Adipocyte (in vitro differentiated cells): ENCODE measurements around the gene LGR6.

Experiments used
- DNase-seq: peaks from one replicate; pipeline ENCODE4 v3.0.0-alpha.2; 2015; ENCODE audit warnings: low read depth
- H3K27me3 ChIP-seq: replicated peaks from 2 replicates; pipeline ENCODE4 v1.7.0; 2013; ENCODE audit warnings: mild to moderate bottlenecking, low read length, moderate library complexity; ENCODE audit not compliant: control insufficient read depth, insufficient read depth
- H3K36me3 ChIP-seq: 2 replicates; pipeline ENCODE4 v1.7.0; 2013; ENCODE audit warnings: low read length, mild to moderate bottlenecking, moderate library complexity; ENCODE audit not compliant: control insufficient read depth, insufficient read depth, severe bottlenecking
- H3K4me1 ChIP-seq: 2 replicates; pipeline ENCODE4 v1.7.0; 2013; ENCODE audit warnings: mild to moderate bottlenecking, low read length, moderate library complexity; ENCODE audit not compliant: control insufficient read depth, insufficient read depth
- H3K4me3 ChIP-seq: 2 replicates; pipeline ENCODE4 v1.7.0; 2013; ENCODE audit warnings: mild to moderate bottlenecking, low read length, moderate library complexity
- H3K9ac ChIP-seq: 2 replicates; pipeline ENCODE4 v1.7.0; 2013; ENCODE audit warnings: mild to moderate bottlenecking, low read length, moderate library complexity
- H3K9me3 ChIP-seq: 2 replicates; pipeline ENCODE4 v1.7.0; 2013; ENCODE audit warnings: mild to moderate bottlenecking, low read length, moderate library complexity; ENCODE audit not compliant: control insufficient read depth

LGR6 gene

DNA sequence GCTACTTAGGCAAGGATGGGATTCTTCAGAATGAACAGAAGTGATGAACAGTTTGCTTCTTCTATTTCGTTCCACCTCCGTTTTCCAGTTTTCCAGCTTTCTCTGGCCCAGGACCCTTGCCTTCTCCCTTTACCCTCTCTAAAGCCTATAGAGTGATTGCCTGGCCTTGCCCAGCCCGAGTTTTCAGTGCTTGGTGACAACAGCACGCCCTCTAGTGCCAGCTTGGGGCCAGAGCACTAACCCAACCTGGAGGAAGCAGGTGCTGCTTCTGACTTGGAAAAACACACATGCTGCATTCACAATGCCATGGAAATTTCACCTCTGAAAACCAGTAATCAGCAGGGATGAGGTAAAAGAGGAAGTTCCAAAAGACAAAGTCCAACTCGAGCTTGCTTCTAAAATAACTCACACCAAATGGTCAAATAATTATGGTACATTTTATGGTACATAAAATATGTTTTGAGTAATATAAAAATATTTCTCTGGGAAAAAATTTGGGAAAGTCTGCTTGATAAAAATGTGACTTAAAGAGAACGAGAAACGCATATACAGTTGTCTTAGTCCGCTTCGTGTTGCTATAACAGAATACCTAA, 122.1 kb downstream of the LGR6 start:
- no peaks in the 10 kb centered on the region for H3K4me1 ChIP-seq
- peak; percentile 89 for DNase-seq
- H3K9ac ChIP-seq: no peak overlapping the region
- H3K27me3 ChIP-seq: peaks cover 85% of the 10 kb centered on the region
- no peak overlapping the region for H3K4me3 ChIP-seq
- no peaks in the 10 kb centered on the region for H3K9me3 ChIP-seq
- no peaks in the 10 kb centered on the region for H3K36me3 ChIP-seq

DNA sequence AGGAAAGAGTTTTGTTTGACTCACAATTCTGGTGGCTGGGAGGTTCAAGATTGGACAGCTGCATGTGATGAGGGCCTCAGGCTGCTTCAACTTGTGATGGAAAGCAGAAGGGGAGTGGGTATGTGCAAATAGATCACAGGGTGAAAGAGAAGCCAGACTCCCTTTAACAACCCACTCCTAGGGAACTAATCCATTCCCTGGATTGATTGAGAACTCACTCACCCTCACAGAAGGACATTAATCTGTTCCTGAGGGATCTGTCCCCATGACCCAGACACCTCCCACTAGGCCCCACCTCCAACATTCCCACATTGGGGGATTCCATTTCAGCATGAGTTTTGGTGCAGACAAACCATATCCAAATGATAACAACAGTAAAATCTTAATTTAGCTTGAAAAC, 122.6 kb downstream of the LGR6 start:
- no peak for DNase-seq
- Histone ChIP-seq H3K27me3 (peaks cover 87% of the 10 kb centered on the region), H3K4me3 (no peak overlapping the region), H3K9ac (no peak overlapping the region), H3K9me3 (no peaks in the 10 kb centered on the region), H3K36me3 (no peaks in the 10 kb centered on the region), H3K4me1 (no peaks in the 10 kb centered on the region)

DNA sequence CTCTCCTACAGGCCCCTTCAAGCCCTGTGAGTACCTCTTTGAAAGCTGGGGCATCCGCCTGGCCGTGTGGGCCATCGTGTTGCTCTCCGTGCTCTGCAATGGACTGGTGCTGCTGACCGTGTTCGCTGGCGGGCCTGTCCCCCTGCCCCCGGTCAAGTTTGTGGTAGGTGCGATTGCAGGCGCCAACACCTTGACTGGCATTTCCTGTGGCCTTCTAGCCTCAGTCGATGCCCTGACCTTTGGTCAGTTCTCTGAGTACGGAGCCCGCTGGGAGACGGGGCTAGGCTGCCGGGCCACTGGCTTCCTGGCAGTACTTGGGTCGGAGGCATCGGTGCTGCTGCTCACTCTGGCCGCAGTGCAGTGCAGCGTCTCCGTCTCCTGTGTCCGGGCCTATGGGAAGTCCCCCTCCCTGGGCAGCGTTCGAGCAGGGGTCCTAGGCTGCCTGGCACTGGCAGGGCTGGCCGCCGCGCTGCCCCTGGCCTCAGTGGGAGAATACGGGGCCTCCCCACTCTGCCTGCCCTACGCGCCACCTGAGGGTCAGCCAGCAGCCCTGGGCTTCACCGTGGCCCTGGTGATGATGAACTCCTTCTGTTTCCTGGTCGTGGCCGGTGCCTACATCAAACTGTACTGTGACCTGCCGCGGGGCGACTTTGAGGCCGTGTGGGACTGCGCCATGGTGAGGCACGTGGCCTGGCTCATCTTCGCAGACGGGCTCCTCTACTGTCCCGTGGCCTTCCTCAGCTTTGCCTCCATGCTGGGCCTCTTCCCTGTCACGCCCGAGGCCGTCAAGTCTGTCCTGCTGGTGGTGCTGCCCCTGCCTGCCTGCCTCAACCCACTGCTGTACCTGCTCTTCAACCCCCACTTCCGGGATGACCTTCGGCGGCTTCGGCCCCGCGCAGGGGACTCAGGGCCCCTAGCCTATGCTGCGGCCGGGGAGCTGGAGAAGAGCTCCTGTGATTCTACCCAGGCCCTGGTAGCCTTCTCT, 124.6 kb downstream of the LGR6 start:
- no peaks in the 10 kb centered on the region for H3K4me1 ChIP-seq
- no peaks in the 10 kb centered on the region for H3K36me3 ChIP-seq
- H3K9ac ChIP-seq: no peak overlapping the region
- H3K4me3 ChIP-seq: no peak overlapping the region
- H3K27me3 ChIP-seq: peaks cover 81% of the 10 kb centered on the region
- H3K9me3 ChIP-seq: no peaks in the 10 kb centered on the region
- DNase-seq: no peak

DNA sequence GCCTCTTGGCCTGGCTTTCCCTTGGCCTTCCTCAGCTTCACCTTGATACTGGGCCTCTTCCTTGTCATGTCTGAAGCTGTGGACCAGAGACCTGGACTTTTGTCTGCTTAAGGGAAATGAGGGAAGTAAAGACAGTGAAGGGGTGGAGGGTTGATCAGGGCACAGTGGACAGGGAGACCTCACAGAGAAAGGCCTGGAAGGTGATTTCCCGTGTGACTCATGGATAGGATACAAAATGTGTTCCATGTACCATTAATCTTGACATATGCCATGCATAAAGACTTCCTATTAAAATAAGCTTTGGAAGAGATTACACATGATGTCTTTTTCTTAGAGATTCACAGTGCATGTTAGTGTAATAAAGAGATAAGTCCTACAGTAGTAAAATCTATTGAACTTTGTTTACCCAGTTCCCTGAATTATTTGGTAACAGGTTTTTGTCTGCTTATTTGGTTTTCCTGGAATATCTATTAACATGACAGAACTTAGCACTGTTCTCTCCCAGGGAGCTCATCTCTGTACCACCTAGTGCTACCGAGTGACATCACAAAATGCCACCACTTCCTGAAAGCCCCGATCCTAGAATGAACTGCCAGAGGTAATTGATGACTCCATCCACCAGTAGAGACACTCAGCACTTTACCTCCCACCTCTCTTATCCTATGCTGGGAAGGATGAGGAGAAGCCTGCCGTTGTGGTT, 125.9 kb downstream of the LGR6 start:
- Histone ChIP-seq H3K9me3 (no peaks in the 10 kb centered on the region), H3K27me3 (peaks cover 68% of the 10 kb centered on the region), H3K36me3 (no peaks in the 10 kb centered on the region), H3K4me1 (no peaks in the 10 kb centered on the region), H3K4me3 (no peak overlapping the region), H3K9ac (no peak overlapping the region)
- DNase-seq: no peak

DNA sequence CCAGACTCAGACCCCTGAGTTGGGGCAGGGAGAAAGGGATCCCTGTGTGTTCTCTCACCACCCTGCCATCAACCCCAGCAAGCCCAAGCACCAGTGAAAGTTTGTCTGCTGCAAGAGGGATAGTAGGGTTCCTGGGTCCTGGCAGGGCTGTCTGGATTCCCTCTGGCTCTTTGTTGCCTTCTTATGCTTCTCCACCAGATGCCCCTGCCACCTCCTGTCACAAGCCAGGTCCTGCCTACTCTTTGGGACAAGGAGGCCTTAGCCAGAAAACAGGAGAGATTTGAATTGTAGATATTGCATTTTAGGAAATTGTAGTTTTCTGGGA, 126.4 kb downstream of the LGR6 start:
- Histone ChIP-seq H3K4me3 (no peak overlapping the region), H3K4me1 (no peaks in the 10 kb centered on the region), H3K27me3 (peaks cover 62% of the 10 kb centered on the region), H3K36me3 (no peaks in the 10 kb centered on the region), H3K9me3 (no peaks in the 10 kb centered on the region), H3K9ac (no peak overlapping the region)
- no peak for DNase-seq

DNA sequence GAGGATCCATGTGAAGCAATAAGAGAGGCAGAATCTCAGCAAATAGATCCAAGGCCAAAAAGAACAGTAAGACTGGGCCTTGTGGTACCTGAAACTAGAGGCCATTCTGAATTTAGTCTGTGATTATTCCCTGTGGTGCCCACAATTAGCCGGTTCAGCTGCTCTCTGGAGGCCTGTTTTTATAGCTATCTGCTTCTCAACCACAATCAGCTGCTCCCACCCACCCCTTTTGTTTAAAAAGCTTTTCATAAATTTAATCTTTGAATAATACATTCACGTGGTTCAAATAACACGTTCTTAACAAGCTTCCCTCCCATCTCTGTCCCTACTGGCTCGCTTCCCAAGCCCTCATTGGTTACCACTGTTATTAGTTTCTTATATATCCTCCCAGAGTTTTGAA, 130.1 kb downstream of the LGR6 start:
- no peak for DNase-seq
- no peaks in the 10 kb centered on the region for H3K4me1 ChIP-seq
- no peaks in the 10 kb centered on the region for H3K9me3 ChIP-seq
- H3K9ac ChIP-seq: no peak overlapping the region
- H3K4me3 ChIP-seq: no peak overlapping the region
- H3K36me3 ChIP-seq: no peaks in the 10 kb centered on the region
- peaks cover 36% of the 10 kb centered on the region for H3K27me3 ChIP-seq

DNA sequence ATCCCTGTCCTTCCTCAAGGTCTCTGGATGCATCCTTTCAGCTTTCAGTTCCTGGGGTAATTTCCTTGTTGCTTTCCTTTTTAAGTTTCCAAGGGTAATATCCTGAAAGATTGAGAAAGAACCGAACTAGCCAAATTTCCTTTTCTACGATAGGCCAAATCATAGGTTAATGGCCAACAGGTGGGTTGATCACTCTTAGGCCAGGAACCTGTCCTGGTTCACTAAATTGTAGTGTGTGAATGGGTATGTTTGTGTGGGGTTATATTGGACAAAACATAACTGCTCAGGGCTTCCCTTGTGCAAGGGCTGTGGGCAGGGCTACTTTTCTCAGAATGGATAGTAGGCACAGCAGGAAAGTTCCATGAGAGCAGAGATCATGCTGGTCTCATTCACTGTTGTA, 131.0 kb downstream of the LGR6 start:
- Histone ChIP-seq H3K9ac (no peak overlapping the region), H3K36me3 (no peaks in the 10 kb centered on the region), H3K4me1 (no peaks in the 10 kb centered on the region), H3K27me3 (peaks cover 27% of the 10 kb centered on the region), H3K4me3 (no peak overlapping the region), H3K9me3 (no peaks in the 10 kb centered on the region)
- DNase-seq: no peak

DNA sequence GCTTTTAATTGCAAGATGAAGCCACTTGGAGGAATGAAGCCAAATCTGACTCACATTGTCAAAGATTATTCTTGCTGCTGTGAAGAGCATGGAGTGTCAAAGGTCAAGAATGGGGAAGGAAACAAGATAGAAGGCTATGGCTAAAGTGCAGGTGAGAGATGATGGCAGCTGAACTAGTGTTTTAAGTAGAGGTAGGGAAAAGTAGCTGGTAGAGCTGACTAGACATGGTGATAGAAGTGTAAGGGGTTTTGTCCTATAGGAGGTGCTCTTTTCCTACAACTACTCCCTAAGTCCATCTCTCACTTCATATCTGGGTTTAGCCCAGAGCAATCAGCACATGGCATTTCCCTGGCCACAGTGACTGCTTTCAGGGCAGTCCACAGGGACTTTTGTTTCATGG, 136.3 kb downstream of the LGR6 start:
- Histone ChIP-seq H3K36me3 (peaks cover 10% of the 10 kb centered on the region), H3K27me3 (no peaks in the 10 kb centered on the region), H3K9me3 (no peaks in the 10 kb centered on the region), H3K4me1 (no peaks in the 10 kb centered on the region), H3K9ac (no peak overlapping the region), H3K4me3 (no peak overlapping the region)
- no peak for DNase-seq

DNA sequence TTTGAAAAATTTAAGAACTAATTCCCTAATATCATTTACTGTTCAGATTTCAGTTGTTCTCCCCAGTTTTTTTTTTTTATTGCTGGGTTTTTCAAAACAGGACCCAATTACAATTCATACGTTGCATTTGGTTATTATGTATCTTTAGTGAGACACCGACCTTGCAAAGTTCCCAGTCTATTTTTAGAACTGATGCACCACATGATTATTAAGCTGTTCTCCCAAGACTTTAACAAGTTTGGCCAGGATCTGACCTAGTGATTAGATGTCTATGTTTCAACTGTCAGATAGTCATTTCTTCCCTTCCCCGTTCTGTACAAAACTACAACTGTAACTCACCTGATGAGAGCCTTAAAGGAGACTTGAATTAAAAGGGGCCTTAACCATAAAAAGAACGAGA, 140.3 kb downstream of the LGR6 start:
- Histone ChIP-seq H3K9ac (no peak overlapping the region), H3K9me3 (no peaks in the 10 kb centered on the region), H3K4me1 (no peaks in the 10 kb centered on the region), H3K4me3 (no peak overlapping the region), H3K27me3 (no peaks in the 10 kb centered on the region), H3K36me3 (peaks cover 13% of the 10 kb centered on the region)
- no peak for DNase-seq

DNA sequence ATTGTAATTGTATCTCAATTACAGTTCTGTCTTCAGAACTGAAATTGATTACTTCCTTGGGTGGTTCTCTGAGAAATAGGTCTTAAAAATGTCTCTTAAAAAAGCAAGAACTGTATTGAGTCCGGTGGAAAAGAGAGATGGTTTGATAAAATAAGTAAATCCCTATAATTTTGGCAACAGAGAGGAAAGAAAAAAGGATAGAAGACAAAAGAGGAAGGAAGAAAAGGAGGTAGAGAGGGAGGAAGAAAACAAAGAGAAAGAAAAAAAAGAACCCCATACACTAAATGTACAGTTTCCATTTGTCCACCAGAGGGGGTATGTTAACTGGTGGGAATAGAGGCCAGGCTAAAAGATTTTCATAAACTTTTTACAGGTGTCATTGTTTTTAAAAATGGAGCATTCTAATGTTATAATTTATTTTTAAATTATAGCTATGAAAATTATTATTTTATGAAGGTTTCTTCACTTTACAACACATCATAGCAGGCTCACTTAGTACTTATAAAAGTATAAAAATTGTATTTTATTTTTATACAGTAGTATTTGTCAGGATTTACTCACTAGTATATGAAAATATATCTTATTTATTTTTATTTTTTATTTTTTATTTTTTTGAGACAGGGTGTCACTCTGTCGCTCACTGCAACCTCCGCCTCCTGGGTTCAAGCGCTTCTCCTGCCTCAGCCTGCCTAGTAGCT, 150.2 kb downstream of the LGR6 start:
- no peak overlapping the region for H3K9ac ChIP-seq
- H3K36me3 ChIP-seq: no peaks in the 10 kb centered on the region
- H3K4me3 ChIP-seq: no peak overlapping the region
- H3K27me3 ChIP-seq: no peaks in the 10 kb centered on the region
- H3K9me3 ChIP-seq: no peaks in the 10 kb centered on the region
- peak; percentile 90 for DNase-seq
- H3K4me1 ChIP-seq: peaks cover 8% of the 10 kb centered on the region

DNA sequence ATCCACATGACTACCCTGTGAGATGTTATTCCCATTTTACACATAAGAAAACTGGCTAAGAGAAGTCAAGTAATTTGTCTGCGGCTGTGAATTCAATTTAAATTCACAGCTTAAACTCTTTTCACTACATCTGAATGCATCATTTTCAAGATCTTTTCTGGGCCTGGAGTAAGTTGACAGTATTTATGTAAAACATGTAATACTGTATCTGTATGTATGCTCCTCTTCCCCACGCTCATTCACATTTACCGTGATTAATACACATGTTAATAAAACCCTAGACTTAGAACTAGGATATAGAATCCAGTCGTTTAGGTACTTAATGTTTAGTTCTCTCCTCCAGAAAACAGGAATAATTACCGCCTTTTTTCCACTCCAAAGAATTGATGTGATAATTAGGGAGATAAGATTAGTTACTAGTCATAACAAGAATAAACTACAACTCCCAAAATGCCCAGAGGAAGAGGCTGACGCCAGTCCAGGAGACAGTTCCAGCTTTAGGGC, 154.5 kb downstream of the LGR6 start:
- H3K4me3 ChIP-seq: peak overlapping the region; percentile 89
- H3K36me3 ChIP-seq: no peaks in the 10 kb centered on the region
- peaks cover 32% of the 10 kb centered on the region for H3K4me1 ChIP-seq
- no peaks in the 10 kb centered on the region for H3K9me3 ChIP-seq
- no peak for DNase-seq
- H3K27me3 ChIP-seq: no peaks in the 10 kb centered on the region
- H3K9ac ChIP-seq: no peak overlapping the region
